ENCODE results near the gene RTP4. TPM values are rescaled to one million over a fixed set of nuclear protein-coding genes. Genes with fewer than 3 reads are reported as not detected.

Gene RTP4
- polyA plus RNA-seq, 3 donors = 1.7 to 6.6 (median 3.3) TPM

DNA sequence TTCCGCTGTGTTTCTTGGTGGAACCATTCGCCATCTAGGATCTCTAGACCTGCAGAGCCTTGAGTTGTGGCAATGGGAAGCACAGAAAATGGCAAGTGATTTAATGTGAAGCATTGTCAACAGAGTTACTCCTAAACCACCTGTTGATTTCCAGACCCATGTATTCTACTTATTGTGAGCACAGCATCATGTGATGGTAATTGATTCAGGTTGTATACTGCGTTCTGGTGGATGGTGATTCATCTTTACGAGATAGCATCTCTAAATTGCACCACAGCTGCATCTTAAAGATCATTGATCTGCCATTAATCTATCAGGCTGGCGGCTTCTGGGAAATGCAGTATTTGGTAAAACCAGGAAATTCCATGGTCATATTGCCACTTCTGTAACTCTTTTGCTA lies 7.4 kb downstream of the RTP4 start:
- Histone ChIP-seq H3K4me3 (replicated peaks in 1 of 3; ENCODE audit: low read depth in 2 of 3, low read length in 3 of 3) (no peak overlapping the region), H3K27ac (ENCODE audit: low read depth in 1 of 2, low read length in 2 of 2) (no peak overlapping the region), H3K36me3 (replicated peaks in 1 of 2; ENCODE audit: control insufficient read depth in 1 of 2, insufficient read depth in 2 of 2, low read length in 2 of 2) (peaks cover 12 to 24% of the 10 kb centered on the region in 2 donors), H3K27me3 (ENCODE audit: control insufficient read depth in 2 of 2, insufficient read depth in 2 of 2, low read length in 2 of 2) (no peaks in the 10 kb centered on the region), H3K4me1 (ENCODE audit: control insufficient read depth in 1 of 2, insufficient read depth in 2 of 2, low read length in 2 of 2) (no peaks in the 10 kb centered on the region), H3K9me3 (replicated peaks in 1 of 2; ENCODE audit: control insufficient read depth in 1 of 2, insufficient read depth in 1 of 2, low read length in 2 of 2) (no peaks in the 10 kb centered on the region), H2AFZ (ENCODE audit: insufficient read depth, low read depth, low read length, poor library complexity, severe bottlenecking) (no peak overlapping the region), H3K79me2 (ENCODE audit: insufficient read depth, low read length) (no peaks in the 10 kb centered on the region), H4K20me1 (ENCODE audit: insufficient read depth, low read length) (no peaks in the 10 kb centered on the region), H3K9ac (ENCODE audit: insufficient read depth, low read length, poor library complexity, severe bottlenecking) (no peak overlapping the region), H3K4me2 (replicated peaks; ENCODE audit: extremely low read depth, low read length, poor library complexity, severe bottlenecking) (no peak overlapping the region)
- Mint-ChIP-seq H3K27ac (no peak overlapping the region), H3K36me3 (peaks cover 38 to 63% of the 10 kb centered on the region in 2 donors), H3K4me3 (no peak overlapping the region), H3K27me3 (ENCODE audit: low read depth in 3 of 3) (peaks cover 0 to under 1% (median 0%) of the 10 kb centered on the region in 3 donors), H3K9me3 (peaks cover 0 to 15% (median 8%) of the 10 kb centered on the region in 7 donors), H3K4me1 (peaks cover 2% of the 10 kb centered on the region)
- intact Hi-C loops (cut with micrococcal nuclease) = no loop called here
- TF ChIP-seq CTCF (IDR thresholded peaks at IDR 0.05) = no peak
- WGBS (ENCODE audit: insufficient coverage) = no CpG with 5 or more reads among the region's 5 CpGs
- DNase-seq = no peak

GRCh38 chr3:187377842-187378241 lies 9.7 kb downstream of the RTP4 start:
- no peaks in the 10 kb centered on the region for H3K4me1 Mint-ChIP-seq
- no peak for DNase-seq
- H3K4me1 ChIP-seq (ENCODE audit: control insufficient read depth in 1 of 2, insufficient read depth in 2 of 2, low read length in 2 of 2) = no peaks in the 10 kb centered on the region
- H3K4me3 ChIP-seq (replicated peaks in 1 of 3; ENCODE audit: low read depth in 2 of 3, low read length in 3 of 3) = no peak overlapping the region
- peaks cover 0 to 1% of the 10 kb centered on the region in 2 donors for H3K36me3 ChIP-seq (replicated peaks in 1 of 2; ENCODE audit: control insufficient read depth in 1 of 2, insufficient read depth in 2 of 2, low read length in 2 of 2)
- no peaks in the 10 kb centered on the region for H3K79me2 ChIP-seq (ENCODE audit: insufficient read depth, low read length)
- no peaks in the 10 kb centered on the region for H3K27me3 ChIP-seq (ENCODE audit: control insufficient read depth in 2 of 2, insufficient read depth in 2 of 2, low read length in 2 of 2)
- no peak for TF ChIP-seq CTCF (IDR thresholded peaks at IDR 0.05)
- H2AFZ ChIP-seq (ENCODE audit: insufficient read depth, low read depth, low read length, poor library complexity, severe bottlenecking) = no peak overlapping the region
- H3K4me3 Mint-ChIP-seq = no peak overlapping the region
- intact Hi-C loops (cut with micrococcal nuclease) = no loop called here
- H3K27ac Mint-ChIP-seq = no peak overlapping the region
- no peak overlapping the region for H3K27ac ChIP-seq (ENCODE audit: low read depth in 1 of 2, low read length in 2 of 2)
- no peaks in the 10 kb centered on the region for H4K20me1 ChIP-seq (ENCODE audit: insufficient read depth, low read length)
- WGBS (ENCODE audit: insufficient coverage) = no CpG with 5 or more reads among the region's 1 CpG
- H3K9ac ChIP-seq (ENCODE audit: insufficient read depth, low read length, poor library complexity, severe bottlenecking) = no peak overlapping the region
- peaks cover 0 to 15% (median 4%) of the 10 kb centered on the region in 7 donors for H3K9me3 Mint-ChIP-seq
- H3K9me3 ChIP-seq (replicated peaks in 1 of 2; ENCODE audit: control insufficient read depth in 1 of 2, insufficient read depth in 1 of 2, low read length in 2 of 2) = no peaks in the 10 kb centered on the region
- peaks cover 15 to 40% of the 10 kb centered on the region in 2 donors for H3K36me3 Mint-ChIP-seq
- peaks cover 0 to 7% (median 2%) of the 10 kb centered on the region in 3 donors for H3K27me3 Mint-ChIP-seq (ENCODE audit: low read depth in 3 of 3)
- H3K4me2 ChIP-seq (replicated peaks; ENCODE audit: extremely low read depth, low read length, poor library complexity, severe bottlenecking) = no peak overlapping the region

All from CD14-positive monocyte (primary cell).